ENCODE data around the gene BORCS8.
"Not testable (repeated sequence)": the region's sequence is repeated elsewhere in the genome, so short reads cannot be mapped to it uniquely, and the experiment has no call there.

BORCS8 gene

GRCh38 chr19:19192078-19192882 is at the start of gene BORCS8, which contains the start of gene RFXANK:
BORCS8 (minus strand) TSS chr19:19192152; CDS start chr19:19192117, 35 bp downstream.
RFXANK (plus strand) TSS chr19:19192258; CDS start chr19:19193947, 1,689 bp downstream.
- DNase-seq: peak; percentile 99

DNA sequence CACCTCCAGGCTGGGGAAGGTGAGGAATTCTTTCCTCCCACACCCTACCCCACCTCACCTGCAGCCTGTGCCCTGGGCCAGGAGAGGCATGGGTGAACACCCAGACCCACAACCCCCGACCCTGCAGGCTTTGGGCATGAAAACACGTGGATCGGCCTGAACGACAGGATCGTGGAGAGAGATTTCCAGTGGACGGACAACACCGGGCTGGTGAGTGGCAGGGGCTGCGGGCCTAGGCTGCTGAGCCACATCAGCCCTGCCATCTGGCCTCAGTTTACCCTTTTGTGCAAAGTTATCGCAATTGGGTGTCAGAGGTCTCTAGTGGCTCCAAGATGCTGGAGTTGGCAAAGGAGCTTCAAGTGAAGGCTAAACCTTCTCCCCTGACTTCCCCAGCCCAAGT is 48.5 kb upstream of the BORCS8 start:
- no peak for DNase-seq

- DNase-seq: no peak
Observed at GRCh38 chr19:19239675-19240074, 47.7 kb upstream of the BORCS8 start.

DNA sequence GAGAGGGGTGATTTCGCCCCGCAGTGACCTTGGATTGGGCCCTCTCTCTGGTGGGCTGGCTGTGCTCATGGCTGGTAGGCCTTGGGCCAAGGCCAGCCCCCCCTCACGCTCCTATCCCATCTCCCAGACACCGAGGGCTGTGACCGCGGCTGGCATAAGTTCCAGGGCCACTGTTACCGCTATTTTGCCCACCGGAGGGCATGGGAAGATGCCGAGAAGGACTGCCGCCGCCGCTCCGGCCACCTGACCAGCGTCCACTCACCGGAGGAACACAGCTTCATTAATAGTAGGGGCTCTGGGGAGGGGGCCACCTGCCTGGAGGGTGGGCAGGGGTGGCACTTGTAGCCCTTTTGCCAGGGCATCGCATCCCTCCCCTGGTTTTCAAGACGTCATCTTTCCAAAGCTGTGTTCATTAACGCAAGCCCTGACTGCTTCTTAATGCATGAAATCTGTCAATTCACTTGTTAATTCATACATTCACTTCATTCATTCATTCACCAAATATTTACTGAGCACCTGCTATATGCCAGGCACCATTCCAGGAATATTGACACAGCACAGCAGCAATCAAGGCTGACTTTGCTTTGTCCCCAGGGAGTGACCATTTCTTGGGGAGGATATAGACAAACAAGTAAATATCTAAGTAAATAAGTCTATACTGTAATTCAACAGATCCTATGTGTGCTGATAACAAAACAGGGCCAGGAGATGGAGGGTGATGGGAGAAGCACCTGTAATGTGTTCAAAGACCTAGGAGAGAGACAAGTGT is 46.4 kb upstream of the BORCS8 start:
- DNase-seq: no peak

DNA sequence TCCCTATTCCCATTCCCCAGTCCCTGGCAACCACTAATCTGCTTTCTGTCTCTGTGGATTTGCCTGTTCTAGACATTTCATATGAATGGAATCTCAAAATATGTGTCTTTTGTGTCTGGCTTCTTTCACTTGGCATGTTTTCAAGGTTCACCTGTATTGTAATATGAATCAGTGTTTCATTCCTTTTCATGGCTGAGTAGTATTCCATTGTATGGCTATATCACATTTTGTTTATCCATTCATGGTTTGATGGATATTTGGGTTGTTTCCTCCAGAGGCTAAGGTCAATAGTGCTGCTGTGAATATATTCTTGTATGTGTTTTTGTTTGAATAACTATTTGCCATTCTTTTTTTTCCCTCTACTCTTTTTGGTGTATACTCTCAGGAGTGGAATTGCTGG is 44.2 kb upstream of the BORCS8 start:
- no peak for DNase-seq

DNA sequence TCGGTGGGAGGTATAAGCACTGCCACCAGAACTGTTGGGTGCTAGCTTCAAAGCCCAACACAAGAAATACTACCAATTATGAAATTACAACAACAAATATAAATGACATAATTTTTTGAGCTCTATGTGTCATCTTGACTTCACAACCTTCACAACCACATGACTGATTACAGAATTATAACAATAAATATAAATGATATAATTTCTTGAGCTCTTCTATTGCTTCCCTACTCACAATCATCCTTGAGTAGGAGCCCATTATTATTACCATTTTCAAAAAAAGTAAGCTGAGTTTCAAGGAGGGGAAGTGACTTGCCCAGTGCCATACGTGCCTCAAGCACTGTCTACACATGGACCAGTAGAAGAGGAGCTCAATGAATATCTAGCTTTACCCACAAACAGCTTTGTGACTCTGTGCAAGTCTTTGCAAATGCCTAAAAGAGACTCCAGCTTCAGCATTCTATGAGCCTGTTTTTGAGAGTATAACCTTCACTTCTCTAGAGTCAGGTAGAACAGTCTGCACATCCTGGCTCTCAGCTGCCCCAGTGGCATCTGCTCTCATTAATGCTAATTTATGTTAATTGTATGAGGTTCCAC is 42.4 kb upstream of the BORCS8 start:
- no peak for DNase-seq

GRCh38 chr19:19232261-19232721 is 40.3 kb upstream of the BORCS8 start:
- DNase-seq: no peak

DNA sequence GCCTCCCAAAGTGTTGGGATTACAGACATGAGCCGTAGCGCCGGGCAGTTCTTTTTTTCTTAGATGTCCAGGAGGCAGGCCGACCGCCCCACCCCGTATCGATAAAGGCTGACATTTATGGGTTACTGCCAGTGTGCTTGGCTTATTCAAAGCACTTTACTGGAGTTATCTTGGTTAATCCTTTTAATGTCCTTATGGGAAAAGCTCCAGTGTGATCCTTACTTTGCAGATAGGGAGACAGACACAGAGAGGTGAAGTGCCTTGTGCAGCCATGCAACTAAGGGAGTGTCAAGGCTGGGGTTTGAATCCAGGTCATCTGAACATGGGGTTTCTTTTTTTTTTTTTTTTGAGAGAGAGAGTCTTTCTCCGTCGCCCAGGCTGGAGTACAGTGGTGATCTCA is 39.0 kb upstream of the BORCS8 start:
- no peak for DNase-seq

DNA sequence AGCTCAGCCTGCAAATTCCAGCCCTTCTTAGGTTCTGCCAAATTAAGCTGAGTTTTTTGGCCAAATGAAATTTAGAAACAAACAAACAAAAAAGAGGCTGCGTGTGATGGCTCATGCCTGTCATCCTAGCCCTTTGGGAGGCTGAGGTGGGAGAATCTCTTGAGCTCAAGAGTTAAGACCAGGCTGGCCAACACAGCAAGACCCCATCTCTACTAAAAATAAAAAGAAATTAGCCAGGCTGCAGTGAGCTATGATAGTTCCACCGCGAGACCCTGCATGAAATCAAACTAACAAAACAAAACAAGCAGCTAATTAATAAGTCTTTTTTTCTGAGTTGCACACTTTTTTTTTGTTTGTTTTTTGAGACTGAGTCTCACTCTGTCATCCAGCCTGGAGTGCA is 37.7 kb upstream of the BORCS8 start:
- no peak for DNase-seq

GRCh38 chr19:19227217-19227616 is 35.3 kb upstream of the BORCS8 start:
- DNase-seq: no peak

- no peak for DNase-seq
Observed at GRCh38 chr19:19226663-19227062, 34.7 kb upstream of the BORCS8 start.

DNA sequence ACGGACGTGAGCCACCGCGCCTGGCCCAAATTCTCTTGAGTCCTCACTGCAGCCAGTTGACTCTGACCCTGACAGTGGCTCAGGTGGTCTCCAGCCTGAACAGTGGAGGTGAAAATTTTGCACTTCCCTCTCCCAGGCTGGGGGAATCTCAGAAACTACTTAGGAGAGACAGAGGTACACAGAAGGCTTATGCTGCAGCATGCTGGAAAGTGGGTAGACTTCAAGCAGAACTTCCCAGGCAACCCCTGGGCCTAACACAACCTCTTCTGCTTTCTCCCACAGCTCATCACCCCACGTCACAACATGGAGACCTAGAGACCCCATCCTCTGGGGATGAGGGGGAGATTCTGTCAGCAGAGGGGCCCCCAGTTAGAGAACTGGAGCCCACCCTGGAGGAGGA is 34.3 kb upstream of the BORCS8 start:
- no peak for DNase-seq

- DNase-seq: peak; percentile 81
Observed at GRCh38 chr19:19224852-19225494, 33.0 kb upstream of the BORCS8 start.

GRCh38 chr19:19224150-19224851 is 32.3 kb upstream of the BORCS8 start:
- DNase-seq: no peak

- no peak for DNase-seq
Observed at GRCh38 chr19:19223636-19224035, 31.7 kb upstream of the BORCS8 start.

- no peak for DNase-seq
Observed at GRCh38 chr19:19223060-19223459, 31.1 kb upstream of the BORCS8 start.

GRCh38 chr19:19221000-19221399 is 29.0 kb upstream of the BORCS8 start:
- DNase-seq: not testable (repeated sequence)

DNA sequence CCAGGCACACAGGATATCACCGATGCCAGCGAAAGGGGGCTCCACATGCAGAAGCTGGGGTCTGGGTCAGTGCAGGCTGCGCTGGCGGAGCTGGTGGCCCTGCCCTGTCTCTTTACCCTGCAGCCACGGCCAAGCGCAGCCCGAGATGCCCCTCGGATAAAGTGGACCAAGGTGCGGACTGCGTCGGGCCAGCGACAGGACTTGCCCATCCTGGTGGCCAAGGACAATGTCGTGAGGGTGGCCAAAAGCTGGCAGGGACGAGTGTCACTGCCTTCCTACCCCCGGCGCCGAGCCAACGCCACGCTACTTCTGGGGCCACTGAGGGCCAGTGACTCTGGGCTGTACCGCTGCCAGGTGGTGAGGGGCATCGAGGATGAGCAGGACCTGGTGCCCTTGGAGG is 27.0 kb upstream of the BORCS8 start:
- DNase-seq: no peak

DNA sequence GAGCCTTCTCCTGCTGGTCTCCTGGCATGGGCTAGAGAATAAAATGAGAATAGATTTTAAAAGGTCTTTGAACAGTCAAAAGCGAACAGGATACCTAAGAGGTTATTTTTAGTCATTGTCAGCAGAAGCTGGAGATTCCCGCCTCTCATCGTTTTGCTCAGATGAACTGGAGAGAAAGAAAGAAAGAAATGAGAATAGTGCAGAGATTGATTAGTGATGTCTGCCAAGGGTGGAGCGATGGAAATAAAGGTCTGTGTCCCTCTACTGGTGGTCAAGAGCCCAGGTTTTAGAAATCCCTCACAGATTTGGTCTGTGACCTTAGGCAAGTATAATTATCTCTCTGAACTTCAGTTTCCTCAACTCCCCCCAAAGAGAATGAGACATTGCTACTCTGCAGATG is 25.1 kb upstream of the BORCS8 start:
- no peak for DNase-seq

- DNase-seq: no peak
Observed at GRCh38 chr19:19215792-19216191, 23.8 kb upstream of the BORCS8 start.

DNA sequence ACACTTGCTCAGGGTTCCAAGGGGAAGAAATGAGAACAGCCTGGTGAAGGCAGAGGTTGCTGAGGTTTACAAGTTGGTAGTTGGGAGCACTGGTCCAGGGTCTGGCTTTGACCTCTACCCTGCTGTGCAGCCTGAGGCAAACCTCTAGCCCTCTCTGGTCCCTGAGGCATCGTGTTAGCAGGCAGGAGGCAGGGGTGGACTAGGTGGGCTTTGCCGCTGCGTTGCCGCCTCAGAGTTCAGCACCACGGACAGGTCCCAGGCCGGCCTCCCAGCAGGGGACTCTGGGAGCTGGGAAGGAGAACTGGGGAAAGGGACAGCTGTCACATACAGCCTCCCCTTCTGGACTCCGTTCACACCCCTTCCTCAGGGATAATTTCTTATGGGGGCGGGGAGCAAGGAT is 22.9 kb upstream of the BORCS8 start:
- peak; percentile 18 for DNase-seq

DNA sequence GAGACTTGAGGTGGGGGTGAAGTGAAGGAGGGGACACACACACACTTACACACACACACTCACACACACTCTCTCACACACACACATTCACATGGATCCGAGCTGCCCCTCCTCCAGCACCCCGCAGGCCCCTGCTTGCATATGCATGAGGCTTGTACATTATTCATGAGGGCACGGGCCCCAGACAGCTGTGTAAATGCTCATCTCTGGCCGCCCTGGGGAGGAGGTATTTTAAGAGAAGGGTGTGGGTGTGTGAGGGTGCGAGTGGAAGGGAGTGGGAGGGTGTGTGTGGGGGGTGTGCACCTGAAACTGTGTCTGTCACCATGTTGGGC is 22.2 kb upstream of the BORCS8 start:
- no peak for DNase-seq
